NT2/D1 (cell line): ENCODE measurements around the gene SHROOM2.

Source experiments
- DNase-seq: peaks from one replicate; pipeline ENCODE4 v3.0.0-alpha.2; 2011; ENCODE audit warnings: low read depth, low spot score
- H3K27me3 ChIP-seq: 2 replicates; pipeline ENCODE4 v1.6.0; 2011; ENCODE audit warnings: mild to moderate bottlenecking; ENCODE audit not compliant: insufficient read length, insufficient read depth
- H3K36me3 ChIP-seq: 2 replicates; pipeline ENCODE4 v1.6.1; 2011; ENCODE audit warnings: mild to moderate bottlenecking, low read length, mixed read lengths; ENCODE audit not compliant: insufficient read depth, insufficient read length
- H3K4me1 ChIP-seq: 2 replicates; pipeline ENCODE4 v1.5.1; 2011; ENCODE audit not compliant: insufficient read depth, insufficient read length
- H3K4me3 ChIP-seq: 2 replicates; pipeline ENCODE4 v1.5.1; 2011; ENCODE audit warnings: low read depth; ENCODE audit not compliant: insufficient read length
- H3K9ac ChIP-seq: 2 replicates; pipeline ENCODE4 v1.6.0; 2011; ENCODE audit warnings: low read depth; ENCODE audit not compliant: insufficient read length
- H3K9me3 ChIP-seq: 2 replicates; pipeline ENCODE4 v1.5.1; 2011; ENCODE audit warnings: mild to moderate bottlenecking, low read length; ENCODE audit not compliant: insufficient read depth
- SUZ12 ChIP-seq: IDR thresholded peaks from 2 replicates; pipeline ENCODE4 v1.6.1; 2011; ENCODE audit not compliant: insufficient read length, insufficient read depth; ENCODE audit errors: extremely low read depth
- YY1 ChIP-seq: IDR thresholded peaks from 2 replicates; pipeline ENCODE4 v1.6.1; 2011; ENCODE audit not compliant: insufficient read length, insufficient read depth
- ZNF274 ChIP-seq: IDR thresholded peaks from 2 replicates; pipeline ENCODE4 v1.6.1; 2011; ENCODE audit warnings: mild to moderate bottlenecking, low read depth, low read length

Gene SHROOM2

DNA sequence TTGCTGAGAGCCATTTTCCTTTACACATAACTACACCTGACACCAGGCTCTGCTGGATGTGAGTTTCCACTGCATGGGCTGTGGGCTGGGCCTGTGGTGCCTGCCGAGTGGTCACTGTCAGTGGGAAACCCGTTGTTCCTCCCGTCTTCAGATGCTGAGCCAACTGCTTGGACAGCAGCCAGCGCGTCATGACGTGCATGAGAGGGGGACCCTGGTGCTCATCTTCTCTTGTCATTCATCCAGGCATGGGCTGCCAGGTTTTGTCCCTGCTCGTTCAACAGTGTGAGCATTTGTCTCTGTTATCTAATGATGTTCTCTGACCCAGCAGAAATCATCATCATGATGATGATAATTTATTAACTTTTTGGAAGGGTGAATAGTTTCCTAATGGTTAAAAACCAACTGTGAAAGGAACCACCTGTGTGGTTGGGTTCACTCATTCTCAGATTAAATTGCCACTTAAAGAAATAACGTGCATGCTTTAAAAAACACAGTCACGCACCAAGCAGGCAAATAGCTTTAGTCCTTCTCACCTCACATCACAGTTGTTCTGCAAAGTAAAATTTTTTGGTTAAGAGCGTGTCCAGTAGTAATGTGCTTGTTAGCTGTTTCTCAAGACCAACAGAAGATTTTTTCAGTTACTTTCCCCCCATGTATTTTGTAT lies 161.0 kb downstream of the SHROOM2 start:
- no peak for DNase-seq
- H3K9ac ChIP-seq = no peak overlapping the region
- TF ChIP-seq SUZ12 (no peak), ZNF274 (no peak), YY1 (no peak)
- peaks cover 70% of the 10 kb centered on the region for H3K36me3 ChIP-seq
- no peaks in the 10 kb centered on the region for H3K27me3 ChIP-seq
- H3K4me1 ChIP-seq = no peaks in the 10 kb centered on the region
- H3K9me3 ChIP-seq = peaks cover 8% of the 10 kb centered on the region; the same call in 1 of the 2 replicates
- no peak overlapping the region for H3K4me3 ChIP-seq

DNA sequence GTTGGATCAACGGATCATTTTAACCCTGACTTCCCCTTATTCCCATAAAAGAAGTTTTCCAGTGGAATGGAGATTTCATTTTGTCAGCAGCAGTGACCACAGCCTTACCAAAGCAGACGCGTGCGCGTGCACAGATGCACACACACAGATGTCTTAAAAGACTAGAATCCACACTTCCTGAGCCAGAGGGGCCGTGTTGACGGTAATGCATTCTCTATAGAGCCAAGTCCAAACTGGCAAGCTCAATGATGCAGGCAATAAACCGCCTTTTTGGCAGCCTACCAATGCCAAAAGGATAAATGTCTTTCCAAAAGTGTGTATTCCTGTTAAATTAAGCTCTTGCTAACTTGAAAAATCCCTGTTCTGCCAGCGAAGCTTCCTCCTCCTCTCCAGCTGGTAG lies 162.2 kb downstream of the SHROOM2 start:
- no peak for DNase-seq
- Histone ChIP-seq H3K9ac (no peak overlapping the region), H3K4me3 (no peak overlapping the region), H3K27me3 (no peaks in the 10 kb centered on the region), H3K4me1 (no peaks in the 10 kb centered on the region), H3K36me3 (peaks cover 59% of the 10 kb centered on the region), H3K9me3 (peaks cover 17% of the 10 kb centered on the region; the same call in 1 of the 2 replicates)
- TF ChIP-seq SUZ12 (no peak), ZNF274 (no peak), YY1 (no peak)

- H3K9ac ChIP-seq = no peak overlapping the region
- H3K9me3 ChIP-seq = peaks cover 17% of the 10 kb centered on the region; the same call in 1 of the 2 replicates
- DNase-seq = no peak
- TF ChIP-seq SUZ12 = no peak
- no peaks in the 10 kb centered on the region for H3K4me1 ChIP-seq
- H3K36me3 ChIP-seq = peaks cover 29% of the 10 kb centered on the region
- no peaks in the 10 kb centered on the region for H3K27me3 ChIP-seq
- H3K4me3 ChIP-seq = no peak overlapping the region
Observed at GRCh38 chrX:9952300-9952699, 166.1 kb downstream of the SHROOM2 start.

- TF ChIP-seq SUZ12 = no peak
- TF ChIP-seq YY1 = no peak
- Histone ChIP-seq H3K27me3 (no peaks in the 10 kb centered on the region), H3K4me1 (no peaks in the 10 kb centered on the region)
Observed at GRCh38 chrX:9953396-9953795, 167.2 kb downstream of the SHROOM2 start.

GRCh38 chrX:9955506-9955905 lies 169.3 kb downstream of the SHROOM2 start:
- Histone ChIP-seq H3K27me3 (no peaks in the 10 kb centered on the region), H3K9ac (no peak overlapping the region), H3K4me1 (no peaks in the 10 kb centered on the region), H3K9me3 (peaks cover 13% of the 10 kb centered on the region; the same call in 1 of the 2 replicates), H3K36me3 (no peaks in the 10 kb centered on the region), H3K4me3 (no peak overlapping the region)
- DNase-seq = no peak
- TF ChIP-seq SUZ12 = no peak
- TF ChIP-seq ZNF274 = no peak
- TF ChIP-seq YY1 = no peak

More at GRCh38 chrX:9953396-9953795, 167.2 kb downstream of the SHROOM2 start:
- no peak overlapping the region for H3K9ac ChIP-seq
- peaks cover 19% of the 10 kb centered on the region for H3K36me3 ChIP-seq
- H3K4me3 ChIP-seq = no peak overlapping the region
- no peak for DNase-seq
- peaks cover 17% of the 10 kb centered on the region; the same call in 1 of the 2 replicates for H3K9me3 ChIP-seq

DNA sequence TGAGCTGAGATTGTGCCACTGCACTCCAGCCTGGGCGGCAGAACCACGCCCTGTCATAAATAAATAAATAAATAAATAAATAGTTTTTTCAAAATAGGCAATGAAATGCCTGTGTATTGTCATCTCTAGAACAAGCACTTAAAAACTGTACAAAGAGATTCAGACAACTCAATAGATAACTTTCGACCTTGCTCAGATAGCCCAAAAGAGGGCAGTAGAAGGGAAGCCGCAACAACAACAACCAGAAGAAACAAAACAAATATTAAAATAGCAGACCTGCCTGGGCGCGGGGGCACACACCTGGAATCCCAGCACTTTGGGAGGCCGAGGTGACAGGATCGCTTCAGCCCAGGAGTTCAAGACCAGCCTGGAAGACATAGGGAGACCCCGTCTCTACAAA lies 171.5 kb downstream of the SHROOM2 start:
- H3K36me3 ChIP-seq = no peaks in the 10 kb centered on the region
- no peak overlapping the region for H3K9ac ChIP-seq
- TF ChIP-seq YY1 (no peak), SUZ12 (no peak), ZNF274 (no peak)
- no peak overlapping the region for H3K4me3 ChIP-seq
- DNase-seq = no peak
- H3K9me3 ChIP-seq = peaks cover 6% of the 10 kb centered on the region; the same call in 1 of the 2 replicates
- H3K4me1 ChIP-seq = no peaks in the 10 kb centered on the region
- H3K27me3 ChIP-seq = no peaks in the 10 kb centered on the region

DNA sequence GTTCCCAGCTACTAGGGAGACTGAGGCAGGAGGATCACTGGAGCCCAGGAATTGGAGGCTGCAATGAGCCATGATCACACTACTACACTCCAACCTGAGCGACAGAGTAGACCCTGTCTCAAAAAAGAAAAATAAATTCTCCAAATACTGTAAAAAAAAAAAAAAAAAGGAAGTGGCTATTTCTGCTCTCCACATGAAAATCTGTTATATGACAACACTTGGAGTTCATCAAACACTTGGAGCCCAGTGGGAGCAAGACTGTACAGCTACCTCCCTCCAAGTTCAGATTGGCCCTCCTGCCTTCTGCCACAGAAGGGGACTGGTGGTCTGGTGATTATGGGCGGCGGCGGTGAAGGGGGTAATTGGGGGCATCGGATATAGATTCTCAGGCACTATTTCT lies 172.0 kb downstream of the SHROOM2 start:
- H3K4me1 ChIP-seq = no peaks in the 10 kb centered on the region
- TF ChIP-seq SUZ12 (no peak), ZNF274 (no peak), YY1 (no peak)
- H3K4me3 ChIP-seq = no peak overlapping the region
- no peak overlapping the region for H3K9ac ChIP-seq
- H3K27me3 ChIP-seq = no peaks in the 10 kb centered on the region
- DNase-seq = no peak
- no peaks in the 10 kb centered on the region for H3K36me3 ChIP-seq
- H3K9me3 ChIP-seq = peaks cover 1% of the 10 kb centered on the region; the same call in 1 of the 2 replicates

DNA sequence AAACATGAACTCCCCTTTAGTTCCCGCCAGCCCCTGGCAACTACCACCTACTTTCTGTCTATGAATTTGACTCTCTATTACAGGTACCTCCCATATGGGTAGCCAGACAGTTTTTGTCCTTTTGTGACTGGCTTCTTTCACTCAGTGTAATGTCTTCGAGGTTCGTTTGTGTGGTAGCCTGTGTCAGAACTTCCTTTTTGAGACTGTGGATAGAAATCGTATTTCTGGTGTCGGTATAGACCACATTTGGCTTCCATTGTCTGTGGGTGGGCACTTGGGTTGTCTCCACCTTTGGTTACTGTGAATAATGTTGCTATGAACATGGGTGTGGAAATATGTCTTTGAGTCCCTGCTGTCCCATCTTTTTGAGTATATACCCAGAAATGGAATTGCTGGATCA lies 175.5 kb downstream of the SHROOM2 start:
- no peaks in the 10 kb centered on the region for H3K27me3 ChIP-seq
- TF ChIP-seq ZNF274 (no peak), SUZ12 (no peak), YY1 (no peak)
- no peaks in the 10 kb centered on the region for H3K9me3 ChIP-seq
- no peak for DNase-seq
- no peak overlapping the region for H3K9ac ChIP-seq
- H3K4me3 ChIP-seq = no peak overlapping the region
- no peaks in the 10 kb centered on the region for H3K36me3 ChIP-seq
- H3K4me1 ChIP-seq = no peaks in the 10 kb centered on the region
